ENCODE measurements around the gene DCXR.

DCXR gene
- total RNA-seq = 16.8 to 49.8 (median 29.6) reads per million in 17 experiments

- peak; percentile 96 to 99 (median 98) for DNase-seq
Observed at GRCh38 chr17:82037092-82037888, at the start of gene DCXR. TSS of gene DCXR (minus strand) at chr17:82037697. CDS start at chr17:82037682, 15 bp downstream.

- DNase-seq = no peak
Observed at GRCh38 chr17:82085931-82086764, 48.7 kb upstream of the DCXR start.

GRCh38 chr17:82085031-82085861 lies 47.7 kb upstream of the DCXR start:
- no peak for DNase-seq

GRCh38 chr17:82084373-82085030 lies 47.0 kb upstream of the DCXR start:
- DNase-seq = no peak

GRCh38 chr17:82083533-82084359 lies 46.2 kb upstream of the DCXR start:
- no peak for DNase-seq

GRCh38 chr17:82083009-82083408 lies 45.5 kb upstream of the DCXR start:
- no peak for DNase-seq

- no peak for DNase-seq
Observed at GRCh38 chr17:82082456-82082855, 45.0 kb upstream of the DCXR start.

GRCh38 chr17:82081966-82082365 lies 44.5 kb upstream of the DCXR start:
- no peak for DNase-seq

GRCh38 chr17:82081546-82081945 lies 44.0 kb upstream of the DCXR start:
- no peak for DNase-seq

- no peak for DNase-seq
Observed at GRCh38 chr17:82080789-82081464, 43.4 kb upstream of the DCXR start.

GRCh38 chr17:82080048-82080788 lies 42.7 kb upstream of the DCXR start:
- DNase-seq = no peak

- DNase-seq = no peak
Observed at GRCh38 chr17:82079001-82079677, 41.6 kb upstream of the DCXR start.

- no peak for DNase-seq
Observed at GRCh38 chr17:82078433-82078832, 40.9 kb upstream of the DCXR start.

GRCh38 chr17:82077617-82078358 lies 40.3 kb upstream of the DCXR start:
- DNase-seq = no peak

GRCh38 chr17:82076785-82077591 lies 39.5 kb upstream of the DCXR start:
- DNase-seq = no peak

- no peak for DNase-seq
Observed at GRCh38 chr17:82076018-82076784, 38.7 kb upstream of the DCXR start.

- no peak for DNase-seq
Observed at GRCh38 chr17:82073446-82073845, 35.9 kb upstream of the DCXR start.
